ENCODE results near the gene DDX39A.

DNA sequence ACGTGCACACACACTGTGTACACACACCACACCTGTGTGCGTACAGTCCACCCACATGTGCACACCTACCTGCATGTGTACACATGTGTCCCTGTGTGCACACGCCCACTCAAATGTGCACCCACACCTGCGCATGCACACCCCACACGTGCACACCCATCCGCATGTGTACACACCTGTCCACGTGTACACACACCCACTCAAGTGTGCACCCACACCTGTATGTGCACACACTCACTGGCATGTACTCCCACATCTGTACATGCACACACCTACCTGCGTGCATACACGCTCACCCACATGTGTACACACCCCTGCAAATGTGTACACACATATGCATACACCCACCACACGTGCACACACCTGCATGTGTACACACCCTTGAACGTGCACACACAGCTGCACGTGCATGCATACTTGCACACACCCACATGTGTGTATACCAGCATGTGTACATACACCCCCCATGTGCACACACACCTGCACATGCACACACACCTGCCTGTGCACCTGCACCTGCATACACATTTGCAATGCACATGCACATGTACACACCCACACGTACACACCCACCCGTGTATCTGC is 24.6 kb upstream of the DDX39A start:
- TF ChIP-seq, protein P1, sequence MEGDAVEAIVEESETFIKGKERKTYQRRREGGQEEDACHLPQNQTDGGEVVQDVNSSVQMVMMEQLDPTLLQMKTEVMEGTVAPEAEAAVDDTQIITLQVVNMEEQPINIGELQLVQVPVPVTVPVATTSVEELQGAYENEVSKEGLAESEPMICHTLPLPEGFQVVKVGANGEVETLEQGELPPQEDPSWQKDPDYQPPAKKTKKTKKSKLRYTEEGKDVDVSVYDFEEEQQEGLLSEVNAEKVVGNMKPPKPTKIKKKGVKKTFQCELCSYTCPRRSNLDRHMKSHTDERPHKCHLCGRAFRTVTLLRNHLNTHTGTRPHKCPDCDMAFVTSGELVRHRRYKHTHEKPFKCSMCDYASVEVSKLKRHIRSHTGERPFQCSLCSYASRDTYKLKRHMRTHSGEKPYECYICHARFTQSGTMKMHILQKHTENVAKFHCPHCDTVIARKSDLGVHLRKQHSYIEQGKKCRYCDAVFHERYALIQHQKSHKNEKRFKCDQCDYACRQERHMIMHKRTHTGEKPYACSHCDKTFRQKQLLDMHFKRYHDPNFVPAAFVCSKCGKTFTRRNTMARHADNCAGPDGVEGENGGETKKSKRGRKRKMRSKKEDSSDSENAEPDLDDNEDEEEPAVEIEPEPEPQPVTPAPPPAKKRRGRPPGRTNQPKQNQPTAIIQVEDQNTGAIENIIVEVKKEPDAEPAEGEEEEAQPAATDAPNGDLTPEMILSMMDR (IDR thresholded peaks at IDR 0.05; ENCODE audit: poor library complexity, severe bottlenecking), result no peak
- TF ChIP-seq, protein P2, sequence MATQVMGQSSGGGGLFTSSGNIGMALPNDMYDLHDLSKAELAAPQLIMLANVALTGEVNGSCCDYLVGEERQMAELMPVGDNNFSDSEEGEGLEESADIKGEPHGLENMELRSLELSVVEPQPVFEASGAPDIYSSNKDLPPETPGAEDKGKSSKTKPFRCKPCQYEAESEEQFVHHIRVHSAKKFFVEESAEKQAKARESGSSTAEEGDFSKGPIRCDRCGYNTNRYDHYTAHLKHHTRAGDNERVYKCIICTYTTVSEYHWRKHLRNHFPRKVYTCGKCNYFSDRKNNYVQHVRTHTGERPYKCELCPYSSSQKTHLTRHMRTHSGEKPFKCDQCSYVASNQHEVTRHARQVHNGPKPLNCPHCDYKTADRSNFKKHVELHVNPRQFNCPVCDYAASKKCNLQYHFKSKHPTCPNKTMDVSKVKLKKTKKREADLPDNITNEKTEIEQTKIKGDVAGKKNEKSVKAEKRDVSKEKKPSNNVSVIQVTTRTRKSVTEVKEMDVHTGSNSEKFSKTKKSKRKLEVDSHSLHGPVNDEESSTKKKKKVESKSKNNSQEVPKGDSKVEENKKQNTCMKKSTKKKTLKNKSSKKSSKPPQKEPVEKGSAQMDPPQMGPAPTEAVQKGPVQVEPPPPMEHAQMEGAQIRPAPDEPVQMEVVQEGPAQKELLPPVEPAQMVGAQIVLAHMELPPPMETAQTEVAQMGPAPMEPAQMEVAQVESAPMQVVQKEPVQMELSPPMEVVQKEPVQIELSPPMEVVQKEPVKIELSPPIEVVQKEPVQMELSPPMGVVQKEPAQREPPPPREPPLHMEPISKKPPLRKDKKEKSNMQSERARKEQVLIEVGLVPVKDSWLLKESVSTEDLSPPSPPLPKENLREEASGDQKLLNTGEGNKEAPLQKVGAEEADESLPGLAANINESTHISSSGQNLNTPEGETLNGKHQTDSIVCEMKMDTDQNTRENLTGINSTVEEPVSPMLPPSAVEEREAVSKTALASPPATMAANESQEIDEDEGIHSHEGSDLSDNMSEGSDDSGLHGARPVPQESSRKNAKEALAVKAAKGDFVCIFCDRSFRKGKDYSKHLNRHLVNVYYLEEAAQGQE (IDR thresholded peaks at IDR 0.05; ENCODE audit: borderline replicate concordance), result no peak
- TF ChIP-seq EZH2 (IDR thresholded peaks at IDR 0.05; ENCODE audit: borderline replicate concordance, insufficient read depth, low read length, poor library complexity, severe bottlenecking) (no peak), MXI1 (conservative IDR thresholded peaks at IDR 0.05; ENCODE audit: poor library complexity, severe bottlenecking) (no peak), EP300 (conservative IDR thresholded peaks at IDR 0.05; ENCODE audit: poor library complexity, severe bottlenecking) (no peak)
